ENCODE results near the gene DAD1. TPM values are rescaled to one million over a fixed set of nuclear protein-coding genes. Genes with fewer than 3 reads are reported as not detected.

Gene DAD1
- total RNA-seq, 2 donors from 2014 or later = 176 to 193 TPM

- no peaks in the 10 kb centered on the region for H3K27me3 ChIP-seq (ENCODE audit: control insufficient read depth, insufficient read depth, low read length, poor library complexity, severe bottlenecking)
- no peak for DNase-seq
- Mint-ChIP-seq H3K27ac (no peak overlapping the region), H3K4me1 (peaks cover under 1% of the 10 kb centered on the region), H3K9me3 (no peaks in the 10 kb centered on the region), H3K4me3 (no peak overlapping the region), H3K27me3 (ENCODE audit: insufficient read depth) (no peaks in the 10 kb centered on the region), H3K36me3 (ENCODE audit: low read depth) (no peaks in the 10 kb centered on the region)
- H3K4me3 ChIP-seq (ENCODE audit: low read length) = no peak overlapping the region
- H3K9me3 ChIP-seq (ENCODE audit: control insufficient read depth, low read length) = no peaks in the 10 kb centered on the region
- no peaks in the 10 kb centered on the region for H3K36me3 ChIP-seq (ENCODE audit: control insufficient read depth, insufficient read depth, low read length)
- H3K9ac ChIP-seq (ENCODE audit: extremely low read depth, low read length, poor library complexity, severe bottlenecking) = no peak overlapping the region
- H3K4me1 ChIP-seq (ENCODE audit: control insufficient read depth, insufficient read depth, low read length) = no peaks in the 10 kb centered on the region
- H3K27ac ChIP-seq (ENCODE audit: low read depth, low read length) = no peak overlapping the region
- 99 to 100% methylated on average over 2 of the region's 2 CpGs for WGBS, 2 experiments (ENCODE audit: insufficient coverage in 1 of 2, insufficient read length in 1 of 2)
- TF ChIP-seq CTCF (conservative IDR thresholded peaks at IDR 0.05) = no peak
These were observed 55.8 kb downstream of the DAD1 start for GRCh38 chr14:22533057-22533704.

GRCh38 chr14:22532345-22533056 lies 56.5 kb downstream of the DAD1 start:
- no peaks in the 10 kb centered on the region for H3K4me1 ChIP-seq (ENCODE audit: control insufficient read depth, insufficient read depth, low read length)
- H3K36me3 ChIP-seq (ENCODE audit: control insufficient read depth, insufficient read depth, low read length) = no peaks in the 10 kb centered on the region
- no peak for TF ChIP-seq CTCF (conservative IDR thresholded peaks at IDR 0.05)
- H3K27ac Mint-ChIP-seq = no peak overlapping the region
- H3K4me3 ChIP-seq (ENCODE audit: low read length) = no peak overlapping the region
- no peaks in the 10 kb centered on the region for H3K9me3 Mint-ChIP-seq
- no peak for DNase-seq
- no peaks in the 10 kb centered on the region for H3K9me3 ChIP-seq (ENCODE audit: control insufficient read depth, low read length)
- H3K4me3 Mint-ChIP-seq = no peak overlapping the region
- H3K27ac ChIP-seq (ENCODE audit: low read depth, low read length) = no peak overlapping the region
- H3K27me3 Mint-ChIP-seq (ENCODE audit: insufficient read depth) = no peaks in the 10 kb centered on the region
- no peak overlapping the region for H3K9ac ChIP-seq (ENCODE audit: extremely low read depth, low read length, poor library complexity, severe bottlenecking)
- WGBS, 2 experiments (ENCODE audit: insufficient coverage in 1 of 2, insufficient read length in 1 of 2) = 90 to 96% methylated on average over 2 to 3 of the region's 3 CpGs
- no peaks in the 10 kb centered on the region for H3K36me3 Mint-ChIP-seq (ENCODE audit: low read depth)
- H3K4me1 Mint-ChIP-seq = no peaks in the 10 kb centered on the region
- no peaks in the 10 kb centered on the region for H3K27me3 ChIP-seq (ENCODE audit: control insufficient read depth, insufficient read depth, low read length, poor library complexity, severe bottlenecking)

GRCh38 chr14:22531451-22532344 lies 57.3 kb downstream of the DAD1 start:
- Histone ChIP-seq H3K9ac (ENCODE audit: extremely low read depth, low read length, poor library complexity, severe bottlenecking) (no peak overlapping the region), H3K36me3 (ENCODE audit: control insufficient read depth, insufficient read depth, low read length) (no peaks in the 10 kb centered on the region), H3K4me3 (ENCODE audit: low read length) (no peak overlapping the region), H3K27ac (ENCODE audit: low read depth, low read length) (no peak overlapping the region), H3K9me3 (ENCODE audit: control insufficient read depth, low read length) (no peaks in the 10 kb centered on the region), H3K27me3 (ENCODE audit: control insufficient read depth, insufficient read depth, low read length, poor library complexity, severe bottlenecking) (no peaks in the 10 kb centered on the region), H3K4me1 (ENCODE audit: control insufficient read depth, insufficient read depth, low read length) (no peaks in the 10 kb centered on the region)
- no peaks in the 10 kb centered on the region for H3K4me1 Mint-ChIP-seq
- no peak for DNase-seq
- no peaks in the 10 kb centered on the region for H3K27me3 Mint-ChIP-seq (ENCODE audit: insufficient read depth)
- no peak for TF ChIP-seq CTCF (conservative IDR thresholded peaks at IDR 0.05)
- WGBS, 2 experiments (ENCODE audit: insufficient coverage in 1 of 2, insufficient read length in 1 of 2) = 92 to 97% methylated on average over 5 of the region's 5 CpGs
- no peak overlapping the region for H3K27ac Mint-ChIP-seq
- H3K36me3 Mint-ChIP-seq (ENCODE audit: low read depth) = no peaks in the 10 kb centered on the region
- H3K9me3 Mint-ChIP-seq = no peaks in the 10 kb centered on the region
- H3K4me3 Mint-ChIP-seq = no peak overlapping the region

Data from endodermal cell (in vitro differentiated cells).